A673 (cell line): ENCODE data around the gene CPEB4.

Experiments
- EZH2 ChIP-seq: fragments of 200-600 bp; sonication (generic); IDR thresholded peaks from 2 replicates; pipeline ENCODE4 v1.6.1; 2017; ENCODE audit warnings: borderline replicate concordance, low read depth, mild to moderate bottlenecking, mixed read lengths, antibody characterized with exemption, low read length; ENCODE audit not compliant: poor library complexity, severe bottlenecking
- TF ChIP-seq, protein P1 (sequence below): fragments of 300-800, 200-600 bp; sonication (generic); conservative IDR thresholded peaks from 2 replicates; pipeline ENCODE4 v1.5.1; 2017; ENCODE audit warnings: low read depth, mild to moderate bottlenecking, antibody characterized with exemption, low read length, moderate library complexity, mixed read lengths

DNA sequence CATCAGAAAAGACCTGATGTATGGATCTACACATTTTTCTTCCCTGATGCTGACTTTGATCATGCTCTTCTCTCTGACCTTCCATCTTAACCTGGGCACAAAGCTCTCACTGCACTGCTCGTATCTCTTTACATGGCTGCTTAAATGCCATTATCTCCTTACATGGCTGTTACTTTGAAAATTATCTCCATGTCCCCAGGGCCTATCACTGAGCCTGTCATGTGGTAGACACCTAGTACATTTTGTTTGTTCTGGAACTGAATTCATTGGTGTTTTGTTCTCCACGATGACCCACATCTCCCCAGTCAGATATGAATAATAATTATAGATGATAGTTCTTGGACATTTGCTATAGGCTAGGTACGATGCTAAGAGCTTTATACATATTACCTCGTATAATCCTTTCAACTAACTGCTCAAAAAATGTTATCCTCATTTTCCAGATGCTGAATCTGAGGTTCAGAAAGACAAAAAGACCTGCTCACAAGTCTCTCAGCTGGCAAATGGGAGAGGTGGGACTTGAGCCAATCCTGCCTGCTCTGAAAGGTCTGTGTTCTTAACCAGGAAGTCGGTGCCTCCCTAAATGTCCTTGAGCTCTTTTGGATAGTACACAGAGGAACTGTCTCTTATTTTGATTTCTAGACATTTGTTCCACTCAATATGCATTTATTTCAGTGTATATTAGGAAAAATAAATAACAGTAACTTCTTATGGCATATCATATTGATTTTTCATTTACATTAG, 9.8 kb upstream of the CPEB4 start:
- TF ChIP-seq, protein P1, sequence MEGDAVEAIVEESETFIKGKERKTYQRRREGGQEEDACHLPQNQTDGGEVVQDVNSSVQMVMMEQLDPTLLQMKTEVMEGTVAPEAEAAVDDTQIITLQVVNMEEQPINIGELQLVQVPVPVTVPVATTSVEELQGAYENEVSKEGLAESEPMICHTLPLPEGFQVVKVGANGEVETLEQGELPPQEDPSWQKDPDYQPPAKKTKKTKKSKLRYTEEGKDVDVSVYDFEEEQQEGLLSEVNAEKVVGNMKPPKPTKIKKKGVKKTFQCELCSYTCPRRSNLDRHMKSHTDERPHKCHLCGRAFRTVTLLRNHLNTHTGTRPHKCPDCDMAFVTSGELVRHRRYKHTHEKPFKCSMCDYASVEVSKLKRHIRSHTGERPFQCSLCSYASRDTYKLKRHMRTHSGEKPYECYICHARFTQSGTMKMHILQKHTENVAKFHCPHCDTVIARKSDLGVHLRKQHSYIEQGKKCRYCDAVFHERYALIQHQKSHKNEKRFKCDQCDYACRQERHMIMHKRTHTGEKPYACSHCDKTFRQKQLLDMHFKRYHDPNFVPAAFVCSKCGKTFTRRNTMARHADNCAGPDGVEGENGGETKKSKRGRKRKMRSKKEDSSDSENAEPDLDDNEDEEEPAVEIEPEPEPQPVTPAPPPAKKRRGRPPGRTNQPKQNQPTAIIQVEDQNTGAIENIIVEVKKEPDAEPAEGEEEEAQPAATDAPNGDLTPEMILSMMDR: no peak
- no peak for TF ChIP-seq EZH2
